ENCODE measurements around the gene ACTR1B.
"Not testable (repeated sequence)": the region's sequence is repeated elsewhere in the genome, so short reads cannot be mapped to it uniquely, and the experiment has no call there.

ACTR1B gene

DNA sequence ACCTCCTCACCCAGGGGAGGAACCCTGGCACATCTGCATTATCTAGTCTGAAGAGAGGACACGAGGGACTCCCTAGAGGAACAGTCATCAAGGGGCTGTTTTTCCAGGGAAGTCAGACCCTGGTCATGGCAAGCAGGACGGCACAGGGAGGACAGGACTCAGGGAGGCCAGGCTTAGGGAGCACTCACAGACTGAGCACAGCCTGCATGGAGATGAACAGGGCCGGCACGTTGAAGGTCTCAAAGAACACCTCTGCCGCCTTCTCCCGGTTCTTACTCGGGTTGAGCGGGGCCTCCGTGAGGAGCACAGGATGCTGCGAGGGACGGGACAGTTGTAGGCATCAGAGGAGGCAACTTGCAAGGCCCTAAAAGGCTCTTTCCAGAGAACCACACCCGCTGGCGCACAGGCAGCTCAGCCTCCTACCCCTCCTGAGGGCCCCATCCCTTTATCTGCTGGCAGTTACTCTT lies 5.1 kb downstream of the ACTR1B start:
- no peak for DNase-seq (ENCODE audit: low read depth in 2 of 2)

DNA sequence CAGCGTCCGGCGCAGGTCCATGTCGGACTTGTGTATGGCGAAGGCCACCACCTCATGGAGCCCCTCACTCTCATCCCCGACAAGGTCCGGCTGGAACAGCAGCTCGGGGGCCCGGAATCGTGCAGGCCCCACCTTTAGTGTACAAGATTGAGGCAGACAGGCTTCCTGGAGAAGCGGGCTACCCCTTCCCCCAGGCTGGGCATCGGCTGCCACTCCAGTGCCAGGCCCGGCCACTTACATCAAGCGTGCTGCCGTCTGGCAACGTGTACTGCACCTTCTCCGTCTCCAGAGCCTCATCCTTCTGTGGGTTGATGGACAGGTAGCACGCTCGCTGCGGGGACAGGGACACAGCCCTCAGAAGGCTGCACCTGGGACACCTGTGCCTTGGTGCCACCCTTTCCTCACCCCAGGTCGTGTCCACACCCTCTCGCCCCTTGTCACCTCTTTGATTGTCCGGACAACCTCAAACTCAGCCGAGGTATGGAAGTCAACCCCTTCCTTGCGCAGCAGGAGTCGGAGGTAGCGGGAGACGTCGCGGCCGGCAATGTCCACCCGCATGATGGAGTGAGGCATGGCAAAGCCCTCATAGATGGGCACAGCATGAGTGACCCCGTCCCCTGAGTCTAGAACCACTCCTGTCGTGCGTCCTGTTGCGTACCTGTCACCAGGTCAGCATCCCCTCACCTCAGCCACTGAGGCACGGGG lies 5.7 kb downstream of the ACTR1B start:
- DNase-seq (ENCODE audit: low read depth in 2 of 2): no peak

DNA sequence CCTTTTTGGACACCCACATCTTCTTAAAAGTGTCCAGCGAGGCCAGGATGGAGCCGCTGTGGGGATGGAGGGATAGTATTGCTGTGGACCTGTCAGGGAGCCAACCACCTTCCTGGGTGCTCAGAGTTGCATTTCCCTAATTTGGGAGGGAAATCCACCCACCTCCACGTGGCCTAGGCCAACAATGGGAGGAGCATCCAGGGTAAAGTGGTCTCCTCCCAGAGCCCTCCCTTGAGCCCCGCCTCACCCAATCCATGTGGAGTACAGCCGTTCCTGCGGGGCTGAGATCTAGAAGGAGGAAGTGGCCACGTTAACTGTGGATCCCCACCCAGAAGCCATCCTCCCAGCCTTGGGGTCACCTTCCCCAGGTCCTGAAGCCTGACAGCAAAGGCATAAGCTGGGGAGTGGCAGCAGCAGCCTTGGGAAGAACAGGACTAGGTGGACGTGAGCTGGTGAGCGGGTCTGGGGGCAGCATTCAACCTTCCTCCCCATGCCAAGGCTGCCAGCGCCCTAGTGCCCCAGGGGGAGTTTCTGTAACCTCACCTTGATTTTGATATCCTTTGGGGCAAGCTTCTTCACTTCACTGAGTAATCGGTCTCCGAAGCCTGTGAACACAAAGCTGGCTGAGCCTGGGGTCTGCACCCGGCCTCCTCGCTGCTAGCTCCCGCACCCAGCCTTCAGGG lies 6.8 kb downstream of the ACTR1B start:
- no peak for DNase-seq (ENCODE audit: low read depth in 2 of 2)

DNA sequence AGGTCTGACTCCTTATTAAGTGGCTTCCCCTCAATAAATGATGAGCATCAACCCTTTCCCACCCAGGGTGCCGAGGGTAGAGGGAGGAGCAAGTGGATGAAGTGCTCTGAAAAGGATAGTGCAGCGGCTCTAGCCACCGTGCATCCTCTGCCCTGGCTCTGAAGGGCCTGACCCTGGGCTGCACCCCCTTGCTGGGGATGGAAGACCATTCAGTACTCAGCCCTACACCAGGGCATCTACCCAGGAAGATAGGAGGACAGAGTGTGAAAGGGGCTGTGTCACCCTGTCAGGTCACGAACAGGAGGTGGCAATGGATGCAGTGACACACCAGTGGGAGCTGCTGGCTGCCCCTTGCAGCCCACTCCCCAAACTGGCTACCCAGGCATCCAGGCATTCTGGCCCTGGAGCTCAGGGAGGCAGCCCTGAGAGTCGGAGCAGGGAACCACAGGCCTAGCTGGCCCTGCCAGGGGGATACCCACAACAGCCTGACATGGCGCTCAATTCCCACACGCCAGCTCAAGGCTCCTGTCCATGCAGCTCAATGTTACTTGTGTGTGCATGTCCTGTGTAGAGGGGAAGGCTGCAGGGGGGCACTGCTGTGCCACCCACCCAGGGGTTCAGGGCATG lies 7.6 kb downstream of the ACTR1B start:
- no peak for DNase-seq (ENCODE audit: low read depth in 2 of 2)

DNA sequence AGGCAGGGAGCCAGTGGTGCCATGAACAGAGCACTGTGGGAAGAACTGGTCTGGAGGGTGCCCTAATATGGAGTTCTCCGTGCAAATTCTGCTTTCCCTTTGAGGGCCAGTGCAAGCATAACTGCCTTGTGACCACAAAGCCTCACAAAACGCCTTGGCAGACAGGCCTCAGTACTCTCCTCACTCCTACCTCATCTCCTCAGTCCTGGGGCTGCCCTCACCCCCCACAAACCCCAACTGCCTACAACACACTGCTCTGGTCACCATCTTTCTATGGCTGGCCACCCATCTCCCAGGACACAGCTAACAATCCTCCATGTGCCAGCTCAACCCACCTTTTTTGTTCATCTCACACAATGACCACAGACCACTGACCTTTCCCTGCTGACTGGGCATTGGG lies 9.1 kb downstream of the ACTR1B start:
- DNase-seq (ENCODE audit: low read depth in 2 of 2): no peak

DNA sequence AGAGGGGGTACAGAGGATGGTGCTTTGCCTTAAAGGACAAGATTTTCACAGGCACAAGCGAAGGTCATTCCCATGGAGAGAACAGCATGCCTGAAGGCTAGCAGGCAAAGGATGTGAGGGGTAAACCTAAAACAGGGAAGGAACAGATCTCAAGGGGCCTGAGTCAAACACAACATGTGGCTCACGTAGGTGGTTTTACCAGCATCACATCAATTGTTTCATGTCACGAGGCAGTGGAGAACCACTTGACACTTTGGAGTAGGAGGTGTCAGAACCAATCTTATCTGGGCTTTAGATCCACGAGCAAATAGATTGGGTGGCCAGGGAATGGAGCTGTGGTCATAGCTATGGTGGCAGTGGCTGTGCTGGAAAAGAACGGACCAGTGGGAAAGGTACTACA lies 9.5 kb downstream of the ACTR1B start:
- no peak for DNase-seq (ENCODE audit: low read depth in 2 of 2)

DNA sequence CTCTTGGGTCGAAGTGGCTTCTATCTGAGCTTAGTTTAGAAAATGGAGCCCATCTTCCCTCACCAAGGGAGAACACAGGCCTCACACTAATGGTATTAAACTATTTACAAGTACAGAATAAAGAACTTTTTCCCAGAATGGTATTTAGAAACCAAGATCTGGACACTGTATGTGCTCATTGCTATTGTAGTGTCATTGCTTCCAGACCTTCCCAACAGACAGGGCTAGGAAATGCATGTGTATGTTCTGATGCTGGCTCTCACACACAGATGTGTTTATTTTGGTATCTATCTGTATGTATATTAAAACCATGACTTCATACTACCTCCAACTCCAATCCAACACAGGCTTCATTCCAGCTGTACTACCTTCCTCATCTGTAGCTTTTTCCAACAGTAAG lies 10.0 kb downstream of the ACTR1B start:
- DNase-seq (ENCODE audit: low read depth in 2 of 2): no peak

DNA sequence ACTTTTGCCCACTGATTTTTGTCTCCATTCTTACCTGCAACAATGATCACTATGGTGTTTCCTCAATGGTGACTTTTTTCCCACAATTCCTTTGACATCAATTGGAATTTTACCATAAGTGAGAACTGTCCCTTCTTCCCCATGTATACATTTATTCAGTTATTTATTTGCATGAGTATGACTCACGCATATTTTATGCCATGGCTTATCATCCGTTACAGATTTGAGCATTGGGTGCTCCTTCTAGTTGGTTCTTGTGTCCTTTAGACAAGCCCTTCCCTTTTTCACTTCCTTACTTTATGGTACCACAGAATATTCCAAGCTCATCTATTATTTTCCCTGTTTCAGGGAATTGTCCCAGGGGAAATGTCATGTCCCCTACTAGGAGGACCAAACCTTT lies 10.4 kb downstream of the ACTR1B start:
- no peak for DNase-seq (ENCODE audit: low read depth in 2 of 2)

DNA sequence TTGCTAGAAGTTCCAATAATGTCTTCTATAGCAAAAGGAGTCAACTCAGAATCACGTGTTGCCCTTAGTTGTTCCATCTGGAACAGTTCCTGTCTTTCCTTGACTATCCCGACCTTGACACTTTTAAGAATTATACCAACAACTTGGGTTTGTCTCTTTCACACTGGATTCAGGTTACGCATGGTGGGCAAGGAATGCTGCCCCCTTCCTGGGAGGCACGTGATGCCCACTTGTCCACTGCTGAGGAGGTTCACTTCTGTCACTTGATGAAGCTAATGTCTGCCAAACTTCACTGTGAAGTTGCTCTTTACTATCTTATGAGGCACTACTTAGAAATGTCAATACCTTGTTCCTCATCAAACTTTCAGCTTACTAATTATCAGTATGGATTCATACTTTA lies 12.7 kb downstream of the ACTR1B start:
- DNase-seq (ENCODE audit: low read depth in 2 of 2): no peak

DNA sequence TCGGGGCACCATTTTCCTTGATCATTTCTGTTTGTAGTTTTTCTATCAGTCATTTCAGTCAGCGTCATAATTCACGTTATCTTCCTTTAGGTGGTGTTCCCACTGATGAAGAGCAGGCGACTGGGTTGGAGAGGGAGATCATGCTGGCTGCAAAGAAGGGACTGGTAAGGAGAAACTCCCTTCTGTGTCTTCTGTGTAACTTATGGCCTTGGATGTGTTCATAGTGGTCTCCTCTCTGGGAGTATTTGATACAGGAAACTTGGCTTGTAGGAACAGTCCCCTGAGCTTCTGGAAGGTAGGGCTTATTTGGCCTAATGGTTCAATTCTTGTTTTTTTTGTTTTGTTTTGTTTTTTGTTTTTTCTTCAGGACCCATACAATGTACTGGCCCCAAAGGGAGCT lies 16.9 kb downstream of the ACTR1B start:
- DNase-seq (ENCODE audit: low read depth in 2 of 2): no peak

DNA sequence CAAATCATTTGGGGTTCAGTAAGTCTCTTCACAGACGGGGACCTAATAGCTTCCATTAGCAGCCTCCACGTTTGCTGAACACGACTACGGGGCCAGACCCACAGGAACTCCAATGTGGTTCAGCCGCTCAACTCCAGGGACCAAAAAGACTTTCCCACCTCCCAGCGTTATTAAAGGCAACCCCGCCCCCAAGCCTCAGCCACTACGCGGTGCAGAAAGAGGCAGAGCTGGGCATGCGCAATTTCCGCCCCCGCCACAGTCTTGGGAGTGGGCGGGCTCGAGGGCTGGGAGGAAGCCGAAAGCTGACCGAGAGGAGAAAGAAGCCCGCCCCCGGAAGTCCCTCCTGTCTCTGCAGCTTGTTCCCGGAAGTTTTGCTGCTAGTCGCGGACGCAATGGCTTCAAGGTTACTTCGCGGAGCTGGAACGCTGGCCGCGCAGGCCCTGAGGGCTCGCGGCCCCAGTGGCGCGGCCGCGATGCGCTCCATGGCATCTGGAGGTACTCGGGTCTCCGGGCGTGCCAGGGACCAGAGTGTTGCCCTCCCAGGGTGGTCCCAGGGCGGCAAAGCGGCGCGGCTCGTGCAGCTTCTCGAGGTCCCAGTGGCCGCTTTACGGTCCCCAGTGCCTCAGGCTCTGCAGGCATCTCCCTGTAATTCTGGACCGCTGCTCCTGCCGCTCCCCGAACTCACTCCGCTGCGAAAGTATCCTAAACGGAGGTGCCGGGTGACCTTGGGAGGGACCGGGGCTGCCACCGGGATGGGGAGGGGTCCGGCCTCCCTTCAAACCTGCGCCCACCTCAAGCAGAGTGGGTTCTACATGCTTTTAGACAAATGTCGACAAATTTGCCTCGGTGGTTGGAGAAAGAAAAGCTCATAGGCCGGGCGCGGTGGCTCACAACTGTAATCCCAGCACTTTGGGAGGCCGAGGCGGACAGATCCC lies 17.9 kb downstream of the ACTR1B start, which contains the start of gene COX5B:
Gene COX5B, plus strand, starts transcription at position 368 of the 935 bp plus-strand sequence. Its CDS starts 25 bp downstream, at position 393.
- peak; percentile 93 for DNase-seq (ENCODE audit: low read depth in 2 of 2)

DNA sequence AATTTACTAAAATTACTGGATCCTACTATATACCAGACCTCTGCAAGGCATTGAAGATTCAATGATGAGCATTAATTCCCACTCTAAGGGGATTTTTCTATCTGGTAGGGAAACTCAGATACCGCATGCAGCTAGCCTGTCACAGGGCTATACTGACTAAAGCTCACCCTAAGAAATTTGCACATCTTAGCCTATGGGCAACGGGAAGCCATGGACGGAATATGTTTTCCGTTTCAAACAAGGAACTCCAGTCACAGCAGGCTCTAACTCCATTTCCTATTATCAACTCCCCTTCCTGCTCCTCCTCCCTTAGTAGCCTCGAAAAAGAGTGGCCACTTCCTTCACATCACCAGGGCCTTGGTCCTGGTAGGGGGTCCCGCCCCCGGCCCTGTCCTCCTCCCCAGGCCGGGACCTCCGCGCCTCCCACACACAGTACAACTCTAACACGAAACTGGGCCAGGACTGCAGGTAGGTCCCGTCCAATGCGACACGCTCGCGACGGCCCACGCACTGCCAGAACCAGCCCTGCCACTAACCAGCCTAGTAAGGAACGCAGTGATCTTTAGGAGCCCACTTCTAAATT lies 18.6 kb downstream of the ACTR1B start:
- no peak for DNase-seq (ENCODE audit: low read depth in 2 of 2)

DNA sequence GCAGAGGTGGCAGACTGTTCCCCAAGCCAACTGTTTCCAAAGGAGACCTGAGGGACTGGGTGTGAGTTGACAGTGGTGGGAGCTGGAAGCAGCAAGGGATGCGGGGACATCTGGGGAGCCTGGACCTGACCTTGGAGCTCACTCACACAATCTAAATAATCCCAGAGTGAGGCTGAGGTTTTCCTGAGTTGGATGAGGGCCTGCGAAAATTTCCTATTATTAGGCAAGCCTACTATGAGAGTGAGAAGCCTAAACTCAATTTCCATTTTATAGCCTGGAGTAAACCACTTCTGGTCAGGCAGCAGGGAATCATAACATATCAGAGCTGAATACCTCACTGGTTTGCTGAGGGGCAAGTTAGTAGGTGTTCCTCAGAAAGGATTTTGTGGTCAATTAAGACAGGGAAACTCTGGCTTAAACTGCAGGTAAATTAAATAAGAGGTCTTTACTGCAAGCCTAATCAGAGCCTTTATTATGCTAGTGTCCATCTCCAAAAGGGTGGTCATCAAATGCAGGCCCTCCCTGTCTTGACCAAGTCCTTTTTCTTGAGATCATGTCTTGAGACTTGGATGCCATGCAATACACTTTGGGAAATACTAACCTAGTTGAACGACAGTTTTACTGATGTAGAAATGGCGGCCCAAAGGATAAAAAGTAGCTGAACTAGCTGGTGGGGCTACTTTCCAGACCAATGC lies 19.7 kb downstream of the ACTR1B start:
- no peak for DNase-seq (ENCODE audit: low read depth in 2 of 2)

DNA sequence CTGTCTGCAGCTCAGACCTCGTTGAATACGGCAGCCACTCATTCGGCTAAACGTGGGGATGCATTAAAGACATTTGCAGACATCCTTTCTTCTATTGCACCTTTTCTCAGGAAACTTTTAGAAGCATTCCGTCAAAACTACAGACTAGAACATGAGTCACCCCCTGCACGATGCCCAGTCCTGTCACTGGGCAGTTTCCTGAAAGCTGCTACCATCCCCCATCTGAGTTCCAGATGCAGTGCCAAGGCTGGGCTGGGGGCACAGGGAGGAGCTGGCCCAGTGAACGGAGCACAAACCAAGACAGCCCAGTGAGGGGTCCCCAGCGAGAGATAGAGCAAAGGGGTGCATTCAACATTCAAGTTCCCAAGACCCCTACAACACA lies 37.8 kb downstream of the ACTR1B start:
- not testable (repeated sequence) for DNase-seq (ENCODE audit: low read depth in 2 of 2)

DNA sequence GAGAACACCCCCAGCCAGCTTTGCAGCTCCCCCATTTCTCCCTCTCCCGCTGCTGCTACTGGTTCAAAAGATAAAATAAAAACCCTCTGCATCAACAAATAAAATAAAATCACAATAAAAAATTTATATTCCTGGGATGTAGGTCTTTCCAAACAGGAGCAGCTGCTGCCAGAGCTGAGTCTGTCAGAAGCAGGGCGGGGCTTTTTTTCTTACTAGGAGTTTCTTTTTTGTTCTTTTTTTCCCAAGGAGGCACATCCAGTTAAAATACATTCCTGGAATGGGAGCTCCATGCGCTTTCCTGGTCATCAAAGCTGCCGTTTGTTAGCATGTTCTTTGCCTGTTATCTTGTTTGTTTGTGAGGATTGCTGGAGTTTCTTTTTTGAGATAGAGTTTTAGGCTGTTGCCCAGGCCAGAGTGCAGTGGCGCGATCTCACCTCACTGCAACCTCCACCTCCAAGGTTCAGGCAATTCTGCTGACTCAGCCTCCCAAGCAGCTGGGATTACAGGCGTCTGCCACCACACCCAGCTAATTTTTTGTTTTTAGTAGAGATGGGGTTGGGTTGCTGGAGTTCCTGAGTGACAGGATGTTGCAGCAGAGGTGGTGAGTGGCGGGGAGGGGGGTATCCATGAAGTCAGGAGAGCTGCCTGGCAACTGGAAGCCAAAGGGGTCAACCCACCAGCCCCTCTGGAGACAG lies 38.3 kb downstream of the ACTR1B start:
- DNase-seq (ENCODE audit: low read depth in 2 of 2): not testable (repeated sequence)

DNA sequence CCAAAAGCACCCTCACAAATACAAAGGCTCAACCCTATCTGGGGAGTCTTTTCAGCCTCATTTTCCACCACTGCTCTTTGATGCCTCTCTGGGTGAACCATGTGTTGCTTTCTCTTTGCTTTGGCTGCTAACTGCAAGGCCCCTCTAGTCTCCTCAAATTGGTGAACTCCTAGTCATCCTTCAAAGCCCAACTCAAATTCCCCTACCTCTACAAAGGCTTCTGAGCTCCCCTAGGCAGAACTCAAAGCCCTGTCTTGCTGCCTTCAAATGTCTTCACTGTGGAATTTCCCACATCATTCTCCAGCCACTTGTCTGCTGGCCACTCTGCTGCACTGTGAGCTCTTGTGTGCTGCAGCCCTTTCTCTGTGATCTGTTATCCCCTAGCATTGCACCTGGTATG lies 40.9 kb downstream of the ACTR1B start:
- not testable (repeated sequence) for DNase-seq (ENCODE audit: low read depth in 2 of 2)

DNA sequence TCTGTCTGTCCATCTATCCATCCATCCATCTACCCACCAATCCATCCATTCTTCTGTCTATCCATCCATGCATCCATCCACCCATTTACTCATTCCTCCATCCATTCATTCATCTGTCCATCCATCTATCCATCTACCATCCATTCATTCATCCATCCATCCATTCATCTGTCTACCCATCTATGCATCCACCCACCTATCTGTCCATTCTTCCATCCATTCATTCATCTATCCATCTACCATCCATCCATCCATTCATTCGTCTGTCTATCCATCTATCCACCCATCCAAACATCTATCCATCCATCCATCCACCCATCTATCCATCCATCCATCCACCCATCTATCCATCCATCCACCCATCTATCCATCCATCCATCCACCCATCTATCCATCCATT lies 43.4 kb downstream of the ACTR1B start:
- DNase-seq (ENCODE audit: low read depth in 2 of 2): not testable (repeated sequence)

DNA sequence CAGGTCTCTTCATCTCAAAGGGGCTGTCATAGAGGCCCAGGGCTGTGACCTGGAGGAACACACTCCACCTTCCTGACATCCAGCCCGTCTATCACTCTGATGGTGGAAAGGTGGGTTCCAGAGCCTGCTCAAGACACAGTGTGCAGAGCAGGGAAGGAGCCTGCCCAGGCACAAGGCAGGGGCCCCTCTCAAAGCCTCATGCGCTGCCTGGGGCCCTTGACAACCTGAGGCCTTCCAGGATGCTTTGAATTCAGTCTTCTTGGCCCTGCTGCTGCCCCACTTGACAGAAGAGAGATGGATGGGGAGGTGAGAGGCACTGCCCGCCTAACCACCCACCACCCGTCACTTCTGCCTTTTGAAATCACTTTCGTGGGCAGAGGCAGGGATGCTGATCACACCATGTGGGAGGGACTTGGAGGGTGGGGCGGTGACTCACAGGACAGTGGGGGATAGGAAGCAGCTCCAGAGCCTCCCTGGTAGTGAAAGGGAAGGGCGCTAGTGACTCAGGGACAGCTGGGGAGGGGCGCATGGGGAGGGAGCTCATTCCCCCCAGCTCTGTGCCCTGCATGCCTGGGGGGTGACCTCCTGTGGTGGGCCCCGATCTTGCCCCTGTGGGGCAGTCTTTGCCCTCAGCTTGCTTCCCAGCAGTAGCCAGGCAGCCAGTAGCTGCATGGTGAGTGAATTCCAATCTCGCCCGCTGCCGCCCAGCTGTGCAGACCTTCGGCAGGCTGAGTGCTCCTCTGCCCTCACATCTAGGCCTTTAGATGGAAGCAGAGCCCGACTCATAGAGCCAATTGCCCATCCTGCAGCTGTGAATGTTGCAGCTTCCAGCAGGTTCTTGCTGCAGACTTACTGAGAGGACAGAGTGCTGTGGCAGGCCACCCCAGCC lies 44.7 kb downstream of the ACTR1B start:
- DNase-seq (ENCODE audit: low read depth in 2 of 2): not testable (repeated sequence)

DNA sequence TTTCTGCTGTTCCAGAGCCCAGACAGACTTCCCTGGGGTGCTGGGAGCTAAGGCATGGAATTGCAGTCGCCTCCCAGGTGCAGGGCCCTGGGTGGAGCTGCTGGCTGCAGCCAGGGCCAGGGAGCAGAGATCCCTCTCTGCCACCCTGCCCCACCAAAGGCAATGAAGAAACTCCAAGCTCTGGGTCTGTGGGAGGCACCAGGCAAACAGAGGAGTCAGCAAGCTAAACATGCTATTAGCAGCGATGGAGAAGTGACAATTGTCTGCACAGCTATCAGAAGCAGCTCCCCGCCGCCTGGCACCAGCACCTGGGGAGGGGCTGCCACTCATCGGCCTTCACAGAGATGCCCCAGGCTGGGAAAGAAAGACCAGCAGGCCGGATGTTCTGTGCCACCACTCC lies 45.9 kb downstream of the ACTR1B start:
- DNase-seq (ENCODE audit: low read depth in 2 of 2): no peak

All from fibroblast of skin of left quadriceps (primary cell).